Measurements from ENCODE around the gene TRAF4.

TRAF4 gene

DNA sequence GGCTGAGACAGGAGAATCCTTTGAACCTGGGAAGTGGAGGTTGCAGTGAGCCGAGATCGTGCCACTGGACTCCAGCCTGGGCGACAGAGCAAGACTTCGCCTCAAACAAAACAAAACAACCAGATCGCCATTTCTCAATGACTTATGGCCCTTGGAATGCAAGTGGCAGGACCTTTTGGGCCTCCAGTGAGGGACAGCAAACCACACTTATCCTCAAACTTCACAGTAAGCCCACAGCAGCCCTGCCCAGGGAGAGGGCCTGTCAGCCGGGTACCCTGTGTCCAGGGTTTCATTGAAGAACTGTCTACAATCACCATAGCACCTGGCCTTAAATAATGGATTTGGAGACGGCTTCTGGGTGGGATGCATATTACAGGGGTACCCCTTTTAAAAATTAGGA, 11.7 kb downstream of the TRAF4 start:
- ChIA-PET POLR2A (ENCODE audit: low non-redundant PET) (no interaction called here), CTCF (interaction anchor here (0.6 kb wide), 1 partner anchor 18 kb away, joined by 4 read pairs; no protein-coding TSS in a partner anchor)
- no peak for TF ChIP-seq CTCF (conservative IDR thresholded peaks at IDR 0.05; ENCODE audit: low read depth)
- H3K27ac ChIP-seq, result peak overlapping the region; percentile 48
- no peak for DNase-seq (ENCODE audit: low spot score)

- ChIA-PET POLR2A (ENCODE audit: low non-redundant PET) (no interaction called here), CTCF (interaction anchor here (0.6 to 0.7 kb wide), 2 partner anchors 30 to 342 kb away, joined by 3 read pairs; no protein-coding TSS in a partner anchor)
- no peak for TF ChIP-seq CTCF (conservative IDR thresholded peaks at IDR 0.05; ENCODE audit: low read depth)
- DNase-seq (ENCODE audit: low spot score), result no peak
- peak overlapping the region; percentile 37 for H3K27ac ChIP-seq
Measured at GRCh38 chr17:28756049-28756804, 12.4 kb downstream of the TRAF4 start.

- CTCF ChIA-PET, result interaction anchor here (0.6 to 1.2 kb wide), 2 partner anchors 32 to 532 kb away, joined by 3 to 9 read pairs; partner anchors contain the start of gene TLCD1
- peak overlapping the region; percentile 21 for H3K27ac ChIP-seq
- POLR2A ChIA-PET (ENCODE audit: low non-redundant PET), result no interaction called here
- DNase-seq (ENCODE audit: low spot score), result no peak
- no peak for TF ChIP-seq CTCF (conservative IDR thresholded peaks at IDR 0.05; ENCODE audit: low read depth)
Measured at GRCh38 chr17:28758411-28759121, 14.8 kb downstream of the TRAF4 start.

DNA sequence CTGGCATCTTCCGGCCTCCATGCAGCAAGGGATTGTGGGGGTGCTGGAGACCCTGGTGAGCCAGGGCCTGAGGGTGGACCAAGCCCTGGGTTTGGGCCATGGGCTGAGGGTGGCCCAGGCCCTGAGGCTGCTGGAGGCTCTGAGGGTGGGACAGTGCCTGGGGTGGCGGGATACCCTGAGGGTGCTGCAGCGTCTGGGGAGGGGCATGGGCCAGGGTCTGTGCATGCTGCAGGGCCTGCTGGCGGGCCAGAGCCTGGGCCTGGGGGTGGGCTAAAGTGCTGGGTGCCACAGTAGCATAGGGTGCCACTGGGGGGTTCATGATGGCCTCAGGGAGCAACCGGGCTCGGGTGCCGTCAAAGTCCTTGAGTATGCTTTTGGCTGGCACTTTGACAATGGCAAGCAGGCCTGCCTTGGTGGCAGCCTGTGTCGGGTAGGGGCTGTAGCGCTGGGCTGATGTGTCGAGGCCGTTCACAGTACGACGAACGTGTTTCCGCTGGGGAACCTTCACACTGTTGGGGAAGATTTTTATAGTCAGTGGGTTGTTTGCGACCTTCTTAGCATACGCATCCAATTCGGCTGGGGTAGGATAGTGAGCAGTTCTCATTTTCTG, 15.6 kb downstream of the TRAF4 start:
- CTCF ChIA-PET, result interaction anchor here (0.6 kb wide), 1 partner anchor 115 kb away, joined by 3 read pairs; no protein-coding TSS in a partner anchor
- POLR2A ChIA-PET (ENCODE audit: low non-redundant PET), result interaction anchor here (0.6 kb wide), 1 partner anchor 33 kb away, joined by 5 read pairs; no protein-coding TSS in a partner anchor
- H3K27ac ChIP-seq, result no peak overlapping the region; the same call in 1 of the 2 replicates
- DNase-seq (ENCODE audit: low spot score), result no peak
- no peak for TF ChIP-seq CTCF (conservative IDR thresholded peaks at IDR 0.05; ENCODE audit: low read depth)

DNA sequence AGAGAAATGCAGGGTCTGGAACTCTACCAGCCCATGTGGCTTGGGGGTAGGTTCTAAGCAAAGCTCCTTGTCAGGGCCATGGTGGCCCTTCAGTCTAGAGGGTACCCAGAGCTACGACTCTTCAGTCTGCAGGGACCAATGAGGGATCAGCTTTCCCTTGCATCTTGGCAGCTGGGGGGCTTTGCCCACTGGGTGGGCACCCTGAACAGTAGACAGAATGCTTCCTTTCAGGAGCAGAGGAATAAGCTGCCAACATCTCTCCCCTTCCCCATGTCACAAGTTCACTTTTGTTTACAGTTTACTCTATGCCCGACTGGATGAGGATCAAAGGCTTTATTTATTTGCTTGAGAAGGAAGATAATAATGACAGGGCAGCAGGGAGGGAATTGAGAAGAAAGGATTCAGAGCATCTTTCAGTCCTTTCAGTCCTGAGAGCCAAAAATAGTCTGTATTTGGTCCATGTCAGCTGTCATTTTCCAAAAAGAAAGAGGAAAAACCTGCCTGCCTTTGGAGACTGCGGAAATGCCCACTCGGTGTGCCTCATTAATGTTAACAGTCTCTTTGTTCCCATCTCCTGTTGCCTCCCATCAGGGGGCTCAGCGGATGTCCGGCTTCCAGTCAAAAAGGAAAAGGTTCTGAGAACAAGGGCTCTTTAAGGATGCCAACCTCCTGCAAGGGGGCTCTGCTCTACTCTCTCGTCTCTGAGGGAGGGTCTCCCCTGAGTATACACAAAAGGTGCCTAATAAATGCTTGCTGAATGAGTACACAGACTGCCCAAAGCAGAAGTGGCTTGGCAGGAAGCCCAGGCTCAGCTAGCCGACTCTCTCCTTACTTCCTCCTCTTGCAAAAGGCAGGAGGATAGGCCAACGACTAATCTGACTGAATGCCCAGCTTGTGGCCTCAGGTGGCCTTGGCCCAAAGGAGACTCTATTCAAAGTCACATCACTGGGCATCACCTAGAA, 17.1 kb downstream of the TRAF4 start:
- no peak for DNase-seq (ENCODE audit: low spot score)
- POLR2A ChIA-PET (ENCODE audit: low non-redundant PET), result no interaction called here
- TF ChIP-seq CTCF (conservative IDR thresholded peaks at IDR 0.05; ENCODE audit: low read depth), result no peak
- peak overlapping the region; percentile 51 for H3K27ac ChIP-seq
- CTCF ChIA-PET, result interaction anchor here (4.2 kb wide), 1 partner anchor 34 kb away, joined by 25 read pairs; the partner anchor contains the start of gene TLCD1

All from RWPE1 (cell line).